Measurements from ENCODE around the gene CREB5. TPM values are rescaled to one million over a fixed set of nuclear protein-coding genes. Genes with fewer than 3 reads are reported as not detected.

CREB5 gene
- total RNA-seq, 2 donors from 2014 or later, result 0.81 to 1.8 TPM

DNA sequence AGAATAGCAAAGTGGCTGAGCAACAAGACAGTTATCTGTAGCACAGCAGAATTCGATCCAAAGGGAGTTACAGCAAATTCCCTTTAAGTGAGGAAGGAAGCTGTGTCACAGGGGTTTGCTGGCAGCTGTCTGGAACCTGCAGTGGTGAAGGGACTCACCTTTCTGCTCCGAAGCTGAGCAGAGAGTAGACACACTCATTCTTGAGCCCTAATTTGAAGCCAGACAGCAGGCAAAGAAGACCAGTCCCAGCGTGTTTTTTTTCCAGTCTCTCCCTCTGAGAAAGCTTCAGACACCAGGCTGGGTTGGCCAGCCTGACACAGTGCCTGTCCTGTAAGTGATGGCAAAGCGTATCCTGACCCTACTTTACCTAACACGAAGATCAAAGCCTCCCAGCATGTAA lies 335.1 kb downstream of the CREB5 start:
- Mint-ChIP-seq H3K4me1 (no peaks in the 10 kb centered on the region), H3K27ac (no peak overlapping the region), H3K27me3 (peaks cover 28% of the 10 kb centered on the region), H3K4me3 (no peak overlapping the region), H3K36me3 (ENCODE audit: low read depth) (no peaks in the 10 kb centered on the region)
- ATAC-seq (no peak), DNase-seq (no peak)
- no peaks in the 10 kb centered on the region for H3K9me3 ChIP-seq (ENCODE audit: control insufficient read depth, low read length, poor library complexity, severe bottlenecking)

DNA sequence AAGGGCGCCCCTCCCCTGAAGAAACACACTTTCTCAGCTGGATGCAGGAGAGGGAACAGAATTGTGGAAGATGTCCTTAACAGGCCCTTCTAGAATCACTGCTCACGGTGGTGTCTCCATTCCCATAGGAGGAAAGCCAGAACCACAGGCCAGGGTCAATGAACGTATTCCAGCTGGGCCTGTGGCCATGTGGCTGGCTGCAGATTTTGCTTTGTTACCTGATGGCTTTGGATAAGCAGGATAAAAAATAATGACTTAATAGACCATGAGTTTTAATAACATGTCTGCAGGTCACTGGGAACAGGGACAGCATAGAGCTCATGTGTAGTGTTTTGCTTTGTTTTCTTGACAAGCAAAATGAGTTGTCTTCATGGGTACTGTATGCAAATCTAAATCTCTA lies 335.5 kb downstream of the CREB5 start:
- Mint-ChIP-seq H3K4me3 (no peak overlapping the region), H3K36me3 (ENCODE audit: low read depth) (no peaks in the 10 kb centered on the region), H3K27me3 (peaks cover 29% of the 10 kb centered on the region), H3K4me1 (no peaks in the 10 kb centered on the region), H3K27ac (no peak overlapping the region)
- ATAC-seq, result no peak
- no peaks in the 10 kb centered on the region for H3K9me3 ChIP-seq (ENCODE audit: control insufficient read depth, low read length, poor library complexity, severe bottlenecking)
- no peak for DNase-seq

DNA sequence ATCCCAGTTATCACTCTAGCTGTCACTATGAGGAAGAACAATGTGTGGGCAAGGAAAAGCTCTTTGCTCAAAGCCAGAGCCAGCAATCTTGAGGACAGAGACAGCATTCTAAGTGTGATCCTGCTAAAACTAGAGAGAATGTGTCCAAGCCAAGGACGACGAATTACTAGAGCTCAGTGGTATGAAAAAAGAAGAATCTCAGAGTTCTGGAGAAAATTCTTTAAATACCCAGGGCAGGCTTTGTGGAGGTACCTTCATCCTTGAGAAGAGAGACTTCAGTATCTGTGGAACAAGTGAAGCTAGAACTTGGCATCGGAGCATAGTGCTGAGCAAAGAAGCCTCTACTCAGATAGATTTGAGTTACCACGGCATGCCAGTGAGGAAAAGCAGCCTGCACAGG lies 336.0 kb downstream of the CREB5 start:
- no peaks in the 10 kb centered on the region for H3K4me1 Mint-ChIP-seq
- ATAC-seq (no peak), DNase-seq (no peak)

DNA sequence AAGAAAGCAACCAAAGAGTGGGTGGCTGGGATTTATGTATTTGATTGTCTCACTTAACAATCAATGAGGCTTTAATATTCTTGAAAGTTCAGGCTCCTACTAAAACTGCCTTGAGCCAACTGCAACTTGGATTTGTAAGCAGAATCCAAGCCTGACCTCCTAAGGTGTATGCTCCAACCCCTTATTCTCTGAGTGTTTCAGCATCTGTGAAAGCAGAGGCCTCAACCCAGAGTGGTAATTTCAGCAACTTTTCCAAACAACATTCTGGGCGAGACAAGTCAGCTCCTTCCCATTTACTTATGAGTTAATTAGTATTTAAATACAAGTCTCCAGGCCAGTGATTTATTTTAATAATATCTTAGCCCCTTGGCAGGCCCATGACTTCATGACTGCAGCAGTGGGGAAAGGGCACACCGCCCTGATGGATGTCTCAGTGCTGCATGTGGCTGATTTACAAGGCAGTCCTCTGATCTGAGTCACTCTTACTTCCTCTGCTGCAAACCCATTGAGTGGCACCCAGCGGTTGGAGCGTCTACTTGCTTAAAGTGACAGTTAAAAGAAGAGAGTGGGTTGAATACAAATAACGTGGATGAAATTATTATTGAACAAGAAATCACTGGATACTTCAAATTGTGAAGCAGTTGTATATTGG lies 336.7 kb downstream of the CREB5 start:
- no peak overlapping the region for H3K27ac Mint-ChIP-seq
- no peaks in the 10 kb centered on the region for H3K4me1 Mint-ChIP-seq
- DNase-seq (no peak), ATAC-seq (no peak)
- no peak overlapping the region for H3K4me3 Mint-ChIP-seq
- no peaks in the 10 kb centered on the region for H3K9me3 ChIP-seq (ENCODE audit: control insufficient read depth, low read length, poor library complexity, severe bottlenecking)
- H3K27me3 Mint-ChIP-seq, result peaks cover 29% of the 10 kb centered on the region
- H3K36me3 Mint-ChIP-seq (ENCODE audit: low read depth), result no peaks in the 10 kb centered on the region

More for the DNA sequence above, 336.0 kb downstream of the CREB5 start:
- Mint-ChIP-seq H3K36me3 (ENCODE audit: low read depth) (no peaks in the 10 kb centered on the region), H3K27ac (no peak overlapping the region), H3K4me3 (no peak overlapping the region), H3K27me3 (peaks cover 29% of the 10 kb centered on the region)
- no peaks in the 10 kb centered on the region for H3K9me3 ChIP-seq (ENCODE audit: control insufficient read depth, low read length, poor library complexity, severe bottlenecking)

DNA sequence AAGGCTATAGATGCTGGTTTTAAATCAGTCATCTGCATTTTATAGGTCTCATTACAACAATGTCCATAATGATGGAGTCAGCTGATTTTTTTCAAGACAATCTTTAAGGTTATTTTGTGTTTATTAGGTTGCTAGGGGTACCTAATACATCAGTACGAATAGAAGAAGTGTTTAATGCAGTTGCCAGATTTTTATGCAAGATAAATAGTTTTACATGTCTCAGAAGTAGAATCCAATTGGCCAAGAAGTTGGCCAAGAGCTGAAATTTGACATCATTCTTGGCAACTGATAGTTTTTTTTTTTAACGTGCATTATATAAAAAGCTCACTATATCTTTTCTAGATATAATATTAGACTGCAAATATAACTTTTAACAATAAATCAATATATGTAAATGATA lies 337.3 kb downstream of the CREB5 start:
- H3K4me3 Mint-ChIP-seq, result no peak overlapping the region
- ATAC-seq, result no peak

DNA sequence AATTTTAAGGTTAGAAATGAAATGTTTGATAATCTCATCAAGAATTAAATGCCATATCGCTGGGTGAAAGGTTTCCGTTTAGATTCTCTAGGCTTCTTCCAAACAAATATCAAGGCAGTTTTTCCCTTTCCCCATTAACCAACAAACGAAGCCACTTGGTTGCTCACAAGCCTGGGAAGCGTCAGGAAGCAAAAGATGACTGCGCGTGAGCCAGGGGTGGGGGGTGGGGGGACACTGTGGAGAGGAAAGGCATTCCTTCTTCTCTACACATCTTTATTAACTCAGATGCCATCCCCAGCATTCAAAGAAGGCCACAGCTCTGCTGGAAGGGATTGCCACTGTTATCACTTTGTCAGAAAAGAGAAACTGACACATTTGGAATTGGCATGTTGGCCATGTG lies 338.7 kb downstream of the CREB5 start:
- H3K36me3 Mint-ChIP-seq (ENCODE audit: low read depth), result no peaks in the 10 kb centered on the region
- peaks cover 29% of the 10 kb centered on the region for H3K27me3 Mint-ChIP-seq
- no peak overlapping the region for H3K4me3 Mint-ChIP-seq
- no peak overlapping the region for H3K27ac Mint-ChIP-seq
- DNase-seq (no peak), ATAC-seq (no peak)
- H3K9me3 ChIP-seq (ENCODE audit: control insufficient read depth, low read length, poor library complexity, severe bottlenecking), result no peaks in the 10 kb centered on the region
- no peaks in the 10 kb centered on the region for H3K4me1 Mint-ChIP-seq

More for the DNA sequence above, 337.3 kb downstream of the CREB5 start:
- H3K27ac Mint-ChIP-seq, result no peak overlapping the region
- no peaks in the 10 kb centered on the region for H3K9me3 ChIP-seq (ENCODE audit: control insufficient read depth, low read length, poor library complexity, severe bottlenecking)
- peaks cover 29% of the 10 kb centered on the region for H3K27me3 Mint-ChIP-seq
- DNase-seq, result no peak
- H3K4me1 Mint-ChIP-seq, result no peaks in the 10 kb centered on the region
- no peaks in the 10 kb centered on the region for H3K36me3 Mint-ChIP-seq (ENCODE audit: low read depth)

DNA sequence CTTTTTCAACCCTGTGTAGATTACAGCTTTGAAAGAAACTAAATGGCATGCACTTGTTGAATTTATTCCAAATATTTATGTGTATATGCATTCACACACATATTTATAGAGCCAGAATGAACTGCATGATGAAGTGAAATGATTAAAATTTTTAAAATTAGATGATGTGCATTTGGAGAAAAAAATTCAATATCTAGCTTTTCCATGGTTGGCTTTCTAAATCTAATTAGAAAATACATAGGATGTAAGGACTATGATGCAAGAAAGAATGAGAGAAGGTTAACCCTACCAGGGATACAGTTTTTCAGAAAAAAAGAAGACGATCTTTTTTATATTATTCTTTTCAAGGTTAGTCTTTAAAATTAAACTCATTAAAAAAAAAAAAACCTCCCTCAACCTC lies 341.3 kb downstream of the CREB5 start:
- H3K4me1 Mint-ChIP-seq, result no peaks in the 10 kb centered on the region
- H3K9me3 ChIP-seq (ENCODE audit: control insufficient read depth, low read length, poor library complexity, severe bottlenecking), result no peaks in the 10 kb centered on the region
- H3K4me3 Mint-ChIP-seq, result no peak overlapping the region
- peaks cover 10% of the 10 kb centered on the region for H3K27me3 Mint-ChIP-seq
- ATAC-seq (no peak), DNase-seq (no peak)
- H3K36me3 Mint-ChIP-seq (ENCODE audit: low read depth), result no peaks in the 10 kb centered on the region
- no peak overlapping the region for H3K27ac Mint-ChIP-seq

DNA sequence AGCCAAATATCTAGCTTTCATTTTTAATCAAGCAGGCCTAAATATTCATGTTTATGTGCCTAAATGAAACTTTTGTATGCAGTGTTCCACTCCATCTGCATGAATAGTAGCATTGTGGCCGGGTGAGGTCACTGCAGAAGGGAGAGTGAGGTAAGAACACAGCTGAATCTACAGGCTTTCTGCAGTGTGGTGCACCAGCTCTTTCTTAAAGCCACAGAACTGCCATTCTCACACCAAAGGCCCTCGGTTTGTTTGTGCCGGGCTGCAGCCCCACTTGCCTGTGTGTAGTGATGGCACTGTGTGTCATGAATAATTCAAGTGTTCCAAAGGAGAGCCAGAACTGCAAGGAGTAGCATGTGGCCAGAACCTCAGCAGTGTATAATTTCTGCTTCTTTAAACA lies 341.7 kb downstream of the CREB5 start:
- Mint-ChIP-seq H3K4me1 (no peaks in the 10 kb centered on the region), H3K36me3 (ENCODE audit: low read depth) (no peaks in the 10 kb centered on the region), H3K27me3 (peaks cover 10% of the 10 kb centered on the region), H3K4me3 (no peak overlapping the region), H3K27ac (no peak overlapping the region)
- no peak for ATAC-seq
- DNase-seq, result no peak
- H3K9me3 ChIP-seq (ENCODE audit: control insufficient read depth, low read length, poor library complexity, severe bottlenecking), result no peaks in the 10 kb centered on the region

DNA sequence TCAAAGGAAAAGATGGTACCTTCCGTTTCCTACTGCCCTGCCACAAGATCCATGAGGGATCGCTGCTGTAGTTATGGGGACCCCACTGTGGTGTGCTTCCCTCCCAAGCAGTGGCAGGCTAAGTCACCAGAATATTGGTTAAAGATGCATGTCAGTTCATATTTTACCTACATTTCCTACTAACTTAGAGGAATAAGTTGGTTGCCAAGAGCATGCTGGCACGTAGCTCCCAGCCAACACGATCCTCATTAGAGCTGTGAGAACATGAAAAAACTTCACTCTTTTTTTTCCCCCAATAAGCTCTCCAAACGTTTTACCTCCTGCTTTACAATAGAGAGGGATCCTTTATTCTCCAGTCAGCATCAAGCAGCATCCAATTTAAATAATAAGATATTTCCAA lies 342.1 kb downstream of the CREB5 start:
- H3K4me3 Mint-ChIP-seq, result no peak overlapping the region
- peaks cover 10% of the 10 kb centered on the region for H3K27me3 Mint-ChIP-seq
- H3K9me3 ChIP-seq (ENCODE audit: control insufficient read depth, low read length, poor library complexity, severe bottlenecking), result no peaks in the 10 kb centered on the region
- no peak for DNase-seq
- no peaks in the 10 kb centered on the region for H3K36me3 Mint-ChIP-seq (ENCODE audit: low read depth)
- H3K27ac Mint-ChIP-seq, result no peak overlapping the region
- no peaks in the 10 kb centered on the region for H3K4me1 Mint-ChIP-seq
- no peak for ATAC-seq

DNA sequence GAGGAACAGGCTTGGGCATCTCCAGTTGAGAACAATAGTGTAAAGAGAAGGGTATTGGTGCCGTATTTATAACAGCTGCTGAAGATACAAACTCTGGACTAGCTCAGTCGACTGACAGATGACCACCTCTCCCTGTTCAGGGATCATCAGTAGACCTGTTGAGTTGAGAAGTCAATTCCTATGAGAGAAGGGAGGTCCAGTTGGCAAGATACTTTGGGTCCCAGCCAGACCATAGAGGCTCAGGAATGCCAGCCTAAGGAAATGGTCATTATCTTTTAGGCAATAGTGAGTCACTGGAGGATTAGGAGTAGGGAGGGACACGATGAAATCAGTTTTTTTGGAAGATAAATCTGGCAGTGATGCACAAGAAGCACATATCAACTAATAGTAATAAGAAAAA lies 342.9 kb downstream of the CREB5 start:
- Mint-ChIP-seq H3K27me3 (peaks cover 10% of the 10 kb centered on the region), H3K4me3 (no peak overlapping the region), H3K27ac (no peak overlapping the region), H3K36me3 (ENCODE audit: low read depth) (no peaks in the 10 kb centered on the region), H3K4me1 (no peaks in the 10 kb centered on the region)
- no peak for DNase-seq
- ATAC-seq, result no peak
- H3K9me3 ChIP-seq (ENCODE audit: control insufficient read depth, low read length, poor library complexity, severe bottlenecking), result no peaks in the 10 kb centered on the region

DNA sequence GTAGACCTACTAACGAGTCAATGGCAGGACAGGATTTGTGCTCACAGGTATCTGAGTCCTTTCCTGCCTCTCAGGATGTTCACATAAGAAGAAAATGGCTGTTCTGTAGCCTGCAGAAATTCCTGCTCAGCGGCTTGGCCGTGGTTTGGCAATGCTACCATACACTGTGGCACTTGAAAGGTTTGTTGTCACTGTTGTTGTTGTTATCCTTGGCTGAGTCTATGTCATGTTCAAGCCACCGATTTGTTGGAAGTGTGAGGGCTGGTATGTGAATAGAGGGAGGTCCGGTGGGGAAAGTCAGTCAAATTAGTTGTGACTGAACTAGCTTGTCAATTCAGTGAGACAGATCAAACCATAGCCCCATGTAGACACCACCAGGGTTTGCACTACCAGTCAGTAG lies 345.9 kb downstream of the CREB5 start:
- H3K4me3 Mint-ChIP-seq, result no peak overlapping the region
- no peaks in the 10 kb centered on the region for H3K27me3 Mint-ChIP-seq
- ATAC-seq, result no peak
- H3K27ac Mint-ChIP-seq, result no peak overlapping the region
- DNase-seq, result no peak
- H3K4me1 Mint-ChIP-seq, result no peaks in the 10 kb centered on the region
- H3K36me3 Mint-ChIP-seq (ENCODE audit: low read depth), result no peaks in the 10 kb centered on the region
- no peaks in the 10 kb centered on the region for H3K9me3 ChIP-seq (ENCODE audit: control insufficient read depth, low read length, poor library complexity, severe bottlenecking)

DNA sequence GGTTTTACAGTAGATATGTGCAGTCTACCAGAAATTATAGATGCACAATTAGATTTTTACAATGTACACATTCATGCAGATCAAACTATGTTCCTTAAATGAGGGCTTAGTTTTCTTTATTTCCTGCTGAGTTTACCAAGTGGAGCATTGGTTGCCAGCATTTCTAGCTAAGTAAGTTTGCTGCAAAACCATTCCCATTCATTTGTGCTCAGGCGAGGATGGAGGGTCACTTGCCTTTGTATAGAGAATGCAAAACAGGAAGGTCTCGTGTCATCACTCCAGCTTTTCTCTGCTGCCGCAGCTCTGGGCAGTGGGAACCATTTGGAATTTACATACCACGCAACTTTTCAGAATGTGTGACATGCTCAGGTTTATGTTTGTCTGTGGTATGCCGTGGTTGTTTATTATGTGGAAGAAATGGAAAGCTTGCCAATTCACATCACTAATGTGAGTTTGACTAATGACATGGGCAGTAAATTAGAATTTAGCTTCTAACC lies 347.2 kb downstream of the CREB5 start:
- H3K36me3 Mint-ChIP-seq (ENCODE audit: low read depth), result no peaks in the 10 kb centered on the region
- no peaks in the 10 kb centered on the region for H3K27me3 Mint-ChIP-seq
- H3K27ac Mint-ChIP-seq, result no peak overlapping the region
- DNase-seq (no peak), ATAC-seq (no peak)
- H3K4me1 Mint-ChIP-seq, result no peaks in the 10 kb centered on the region
- no peaks in the 10 kb centered on the region for H3K9me3 ChIP-seq (ENCODE audit: control insufficient read depth, low read length, poor library complexity, severe bottlenecking)
- H3K4me3 Mint-ChIP-seq, result no peak overlapping the region

DNA sequence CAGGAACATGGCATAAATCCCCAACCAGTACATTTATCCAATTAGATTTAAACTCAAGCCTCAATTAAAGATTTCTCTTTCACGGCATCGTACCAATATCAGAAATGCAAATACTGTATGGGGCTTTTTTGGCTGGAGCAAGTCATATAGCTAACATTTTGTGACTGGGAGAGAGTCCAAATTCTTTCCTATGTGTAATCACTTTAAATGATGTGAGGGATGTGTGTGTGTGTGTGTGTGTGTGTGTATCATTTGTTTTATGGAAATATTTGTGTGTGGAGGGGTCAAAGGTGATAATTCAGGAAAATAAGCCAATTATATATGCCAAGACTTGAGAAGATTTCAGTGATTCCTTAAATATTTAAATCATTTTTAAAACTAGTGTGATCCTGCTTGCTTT lies 349.2 kb downstream of the CREB5 start:
- H3K27me3 Mint-ChIP-seq, result peaks cover 4% of the 10 kb centered on the region
- ATAC-seq (no peak), DNase-seq (no peak)
- H3K4me1 Mint-ChIP-seq, result no peaks in the 10 kb centered on the region
- H3K4me3 Mint-ChIP-seq, result no peak overlapping the region
- no peak overlapping the region for H3K27ac Mint-ChIP-seq
- no peaks in the 10 kb centered on the region for H3K9me3 ChIP-seq (ENCODE audit: control insufficient read depth, low read length, poor library complexity, severe bottlenecking)
- no peaks in the 10 kb centered on the region for H3K36me3 Mint-ChIP-seq (ENCODE audit: low read depth)

DNA sequence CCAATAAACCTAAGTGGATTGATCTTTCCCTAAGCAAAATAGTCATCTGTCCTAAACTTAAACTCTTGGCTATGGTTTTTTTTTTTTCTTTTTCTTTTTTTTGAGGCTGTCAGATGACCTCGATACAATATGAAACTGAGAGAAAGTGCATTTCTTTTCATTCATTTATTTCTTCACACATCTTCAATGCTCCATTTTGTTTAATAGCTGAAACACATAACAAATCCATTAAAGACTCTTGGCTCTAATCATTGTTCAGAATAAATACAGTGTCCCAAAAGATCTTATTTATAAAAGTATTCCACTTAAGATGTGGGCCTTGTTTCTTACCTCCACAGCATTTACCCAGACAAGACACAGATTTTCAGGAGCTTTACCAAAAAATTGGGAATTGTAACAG lies 350.3 kb downstream of the CREB5 start:
- Mint-ChIP-seq H3K4me1 (no peaks in the 10 kb centered on the region), H3K36me3 (ENCODE audit: low read depth) (no peaks in the 10 kb centered on the region), H3K27me3 (peaks cover 4% of the 10 kb centered on the region), H3K4me3 (no peak overlapping the region), H3K27ac (no peak overlapping the region)
- H3K9me3 ChIP-seq (ENCODE audit: control insufficient read depth, low read length, poor library complexity, severe bottlenecking), result no peaks in the 10 kb centered on the region
- ATAC-seq, result no peak
- DNase-seq, result no peak
